Measurements from ENCODE around the gene KBTBD12.

DNA sequence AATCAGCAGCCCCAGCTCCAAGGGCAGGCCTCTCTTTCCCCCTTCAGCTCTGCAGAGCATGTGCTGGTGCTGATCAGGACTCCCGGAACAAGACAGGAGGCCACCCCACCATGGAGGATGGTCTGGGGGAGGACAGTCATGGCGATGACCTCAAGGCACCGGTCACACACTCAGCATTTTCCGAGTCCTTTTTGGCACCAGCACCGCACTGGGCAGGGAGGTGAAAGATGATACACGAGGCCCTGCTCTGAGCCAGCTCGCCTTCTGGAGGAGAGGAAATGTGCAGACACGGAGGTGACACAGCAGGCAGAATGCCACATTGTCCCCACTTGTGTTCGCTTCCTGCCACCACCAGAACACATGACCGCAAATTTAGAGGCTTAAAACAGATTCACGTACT, 75.4 kb downstream of the KBTBD12 start:
- TF ChIP-seq JUNB (IDR thresholded peaks at IDR 0.05) (no peak), SREBF2 (IDR thresholded peaks at IDR 0.05) (no peak), CHD2 (IDR thresholded peaks at IDR 0.05; ENCODE audit: low read length, partially characterized antibody) (no peak), ZNF302 (CRISPR knock-in tag; IDR thresholded peaks at IDR 0.05) (no peak), NFE2L2 (conservative IDR thresholded peaks at IDR 0.05; ENCODE audit: low read length) (no peak), CEBPB (IDR thresholded peaks at IDR 0.05) (no peak), POLR2A (IDR thresholded peaks at IDR 0.05; ENCODE audit: low read length) (no peak)
- TF ChIP-seq, protein P1, sequence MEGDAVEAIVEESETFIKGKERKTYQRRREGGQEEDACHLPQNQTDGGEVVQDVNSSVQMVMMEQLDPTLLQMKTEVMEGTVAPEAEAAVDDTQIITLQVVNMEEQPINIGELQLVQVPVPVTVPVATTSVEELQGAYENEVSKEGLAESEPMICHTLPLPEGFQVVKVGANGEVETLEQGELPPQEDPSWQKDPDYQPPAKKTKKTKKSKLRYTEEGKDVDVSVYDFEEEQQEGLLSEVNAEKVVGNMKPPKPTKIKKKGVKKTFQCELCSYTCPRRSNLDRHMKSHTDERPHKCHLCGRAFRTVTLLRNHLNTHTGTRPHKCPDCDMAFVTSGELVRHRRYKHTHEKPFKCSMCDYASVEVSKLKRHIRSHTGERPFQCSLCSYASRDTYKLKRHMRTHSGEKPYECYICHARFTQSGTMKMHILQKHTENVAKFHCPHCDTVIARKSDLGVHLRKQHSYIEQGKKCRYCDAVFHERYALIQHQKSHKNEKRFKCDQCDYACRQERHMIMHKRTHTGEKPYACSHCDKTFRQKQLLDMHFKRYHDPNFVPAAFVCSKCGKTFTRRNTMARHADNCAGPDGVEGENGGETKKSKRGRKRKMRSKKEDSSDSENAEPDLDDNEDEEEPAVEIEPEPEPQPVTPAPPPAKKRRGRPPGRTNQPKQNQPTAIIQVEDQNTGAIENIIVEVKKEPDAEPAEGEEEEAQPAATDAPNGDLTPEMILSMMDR (IDR thresholded peaks at IDR 0.05) = no peak
- TF ChIP-seq, protein P2, sequence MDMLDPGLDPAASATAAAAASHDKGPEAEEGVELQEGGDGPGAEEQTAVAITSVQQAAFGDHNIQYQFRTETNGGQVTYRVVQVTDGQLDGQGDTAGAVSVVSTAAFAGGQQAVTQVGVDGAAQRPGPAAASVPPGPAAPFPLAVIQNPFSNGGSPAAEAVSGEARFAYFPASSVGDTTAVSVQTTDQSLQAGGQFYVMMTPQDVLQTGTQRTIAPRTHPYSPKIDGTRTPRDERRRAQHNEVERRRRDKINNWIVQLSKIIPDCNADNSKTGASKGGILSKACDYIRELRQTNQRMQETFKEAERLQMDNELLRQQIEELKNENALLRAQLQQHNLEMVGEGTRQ (IDR thresholded peaks at IDR 0.05) = no peak

Measured in A549 (cell line).